PFSK-1 (cell line): ENCODE results near the gene DCC.

Experiments used
- FOXP2 ChIP-seq: optimal IDR thresholded peaks from 2 replicates; pipeline ENCODE3; 2011; ENCODE audit warnings: borderline replicate concordance, control low read depth, inconsistent platforms; ENCODE audit not compliant: insufficient read depth; ENCODE audit errors: extremely low read length, extremely low read depth
- POLR2AphosphoS5 ChIP-seq: IDR thresholded peaks from 2 replicates; pipeline ENCODE4 v1.6.1; 2012; ENCODE audit warnings: low read depth, mild to moderate bottlenecking, control low read depth, low read length, moderate library complexity

GRCh38 chr18:52766002-52766545 lies 426.1 kb downstream of the DCC start:
- TF ChIP-seq POLR2AphosphoS5 (no peak), FOXP2 (no peak)
